SK-N-MC (cell line): ENCODE results near the gene ATCAY.

Experiments
- EZH2 ChIP-seq: fragments of 200-600 bp; sonication (generic); IDR thresholded peaks from one replicate; pipeline ENCODE4 v1.6.1; 2017; ENCODE audit warnings: antibody characterized with exemption
- FOXP2 ChIP-seq: optimal IDR thresholded peaks from 2 replicates; pipeline ENCODE3; 2011; ENCODE audit warnings: mild to moderate bottlenecking, moderate library complexity; ENCODE audit not compliant: insufficient read depth; ENCODE audit errors: extremely low read length, control extremely low read depth
- POLR2AphosphoS5 ChIP-seq: IDR thresholded peaks from 2 replicates; pipeline ENCODE4 v1.6.1; 2012; ENCODE audit warnings: mild to moderate bottlenecking, low read depth, low read length, borderline replicate concordance

DNA sequence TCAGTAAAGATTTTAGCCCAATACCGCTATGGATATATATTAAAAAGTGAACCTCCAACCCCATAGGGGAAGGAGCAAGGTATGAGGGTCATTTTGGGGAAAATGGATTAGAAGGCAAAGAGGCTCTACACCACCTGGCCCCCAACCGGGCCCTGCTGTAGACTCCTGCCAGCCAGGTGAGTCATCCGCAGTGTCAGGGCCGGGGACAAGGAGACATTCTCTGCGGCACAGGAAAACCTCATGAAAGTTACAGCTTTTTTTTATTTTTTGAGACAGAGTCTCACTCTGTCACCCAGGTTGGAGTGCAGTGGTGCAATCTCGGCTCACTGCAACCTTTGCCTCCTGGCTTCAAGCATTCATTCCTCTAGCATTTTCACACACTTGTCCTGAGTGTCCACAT, 43.6 kb upstream of the ATCAY start:
- TF ChIP-seq POLR2AphosphoS5 (no peak), FOXP2 (no peak), EZH2 (no peak)
